Endothelial cell of umbilical vein (primary cell): Measurements from ENCODE around the gene CCSER1. TPM values are rescaled to one million over a fixed set of nuclear protein-coding genes. Genes with fewer than 3 reads are reported as not detected.

Source experiments
- BruUV-seq: library from RNA; stranded (reverse); fragments of 400-500 nt; replicated peaks from 2 replicates; lab custom pipeline; 2021; lab: Mats Ljungman, UMichigan
- CTCF ChIA-PET: fragments of 300-600, 350-600 bp; sonication (Branson Sonifier 250); formaldehyde crosslinking; loops from one replicate; lab custom pipeline; 2021; ENCODE audit warnings: antibody characterized with exemption, inconsistent platforms; lab: Charles Lee
- POLR2A ChIA-PET: fragments of 300-600, 350-600 bp; sonication (Branson Sonifier 250); formaldehyde crosslinking; loops from one replicate; lab custom pipeline; 2021; ENCODE audit warnings: antibody characterized with exemption, inconsistent platforms; lab: Charles Lee
- DNase-seq: peaks from one replicate; pipeline ENCODE4 v3.0.0-alpha.2; 2011; ENCODE audit warnings: low read depth, low spot score
- FAIRE-seq: peaks from 2 replicates; lab custom pipeline; 2011; peaks lifted over from hg19 to GRCh38; lab: Jason Lieb, UNC
- H2AFZ ChIP-seq: 2 replicates; pipeline ENCODE4 v1.6.0; 2012; ENCODE audit warnings: low read depth, low read length, control low read depth, inconsistent platforms
- H3K27ac ChIP-seq: 2 replicates; pipeline ENCODE4 v1.5.1; 2011; ENCODE audit warnings: low read depth, mild to moderate bottlenecking, control low read depth, low read length, moderate library complexity; ENCODE audit not compliant: insufficient read depth
- H3K27me3 ChIP-seq, 2 experiments: 2 replicates each; pipeline versions ENCODE4 v1.6.0 to v1.6.1; 2011; ENCODE audit warnings: low read length in 2 of 2, mixed read lengths in 1 of 2; ENCODE audit not compliant: control insufficient read depth in 2 of 2, insufficient read depth in 2 of 2
- H3K36me3 ChIP-seq, 2 experiments: 2 replicates in 1 of 2; 3 replicates in 1 of 2; pipeline ENCODE4 v1.5.1; 2011; ENCODE audit warnings: low read length in 2 of 2, mild to moderate bottlenecking in 1 of 2, moderate library complexity in 1 of 2; ENCODE audit not compliant: control insufficient read depth in 2 of 2, insufficient read depth in 2 of 2; ENCODE audit errors: extremely low read depth in 1 of 2
- H3K4me1 ChIP-seq: 3 replicates; pipeline ENCODE4 v1.5.1; 2011; ENCODE audit warnings: mild to moderate bottlenecking, low read length; ENCODE audit not compliant: control insufficient read depth, insufficient read depth; ENCODE audit errors: extremely low read depth
- H3K4me2 ChIP-seq: 2 replicates; pipeline ENCODE4 v1.6.1; 2011; ENCODE audit warnings: low read length, control low read depth, mixed read lengths; ENCODE audit not compliant: insufficient read depth
- H3K4me3 ChIP-seq, 3 experiments: fragments of 200-600 bp in 1 of 3; sonication (generic), shearing (Covaris generic) in 1 of 3; replicated peaks in 1 of 3; 2 replicates each; pipeline ENCODE4 v1.5.1; 2011 to 2016; ENCODE audit warnings: control low read depth in 3 of 3, low read length in 3 of 3, mild to moderate bottlenecking in 2 of 3, inconsistent platforms in 1 of 3, low read depth in 1 of 3, moderate library complexity in 1 of 3; ENCODE audit not compliant: insufficient read depth in 1 of 3
- H3K79me2 ChIP-seq: 2 replicates; pipeline ENCODE4 v1.6.0; 2012; ENCODE audit warnings: low read length, inconsistent platforms; ENCODE audit not compliant: control insufficient read depth, insufficient read depth
- H3K9ac ChIP-seq: replicated peaks from 2 replicates; pipeline ENCODE3; 2011; ENCODE audit warnings: low read length, control low read depth; ENCODE audit not compliant: insufficient read depth; ENCODE audit errors: extremely low read depth
- H3K9me1 ChIP-seq: replicated peaks from 3 replicates; pipeline ENCODE4 v1.6.0; 2011; ENCODE audit warnings: mild to moderate bottlenecking, low read length; ENCODE audit not compliant: control insufficient read depth, insufficient read depth; ENCODE audit errors: extremely low read depth
- H3K9me3 ChIP-seq: replicated peaks from 2 replicates; pipeline ENCODE4 v1.5.1; 2012; ENCODE audit warnings: low read length, inconsistent platforms; ENCODE audit not compliant: control insufficient read depth, insufficient read depth
- H4K20me1 ChIP-seq: replicated peaks from 2 replicates; pipeline ENCODE3; 2011; ENCODE audit warnings: mild to moderate bottlenecking, low read length; ENCODE audit not compliant: control insufficient read depth, insufficient read depth; ENCODE audit errors: extremely low read depth
- FOS ChIP-seq: IDR thresholded peaks from 2 replicates; pipeline ENCODE4 v1.6.1; 2011; ENCODE audit warnings: mild to moderate bottlenecking, low read length, moderate library complexity, borderline replicate concordance; ENCODE audit not compliant: insufficient read depth
- GATA2 ChIP-seq: IDR thresholded peaks from 2 replicates; pipeline ENCODE4 v1.7.0; 2011; ENCODE audit warnings: low read depth, mild to moderate bottlenecking, moderate library complexity, mixed read lengths, low read length; ENCODE audit not compliant: insufficient read length, insufficient read depth
- JUN ChIP-seq: IDR thresholded peaks from 2 replicates; pipeline ENCODE4 v1.6.1; 2011; ENCODE audit warnings: borderline replicate concordance, low read depth; ENCODE audit not compliant: insufficient read length, insufficient read depth
- POLR2A ChIP-seq: IDR thresholded peaks from 2 replicates; pipeline ENCODE4 v1.6.1; 2012; ENCODE audit warnings: low read depth, mild to moderate bottlenecking, control low read depth, low read length
- POLR2AphosphoS5 ChIP-seq: IDR thresholded peaks from 2 replicates; pipeline ENCODE4 v1.6.1; 2012; ENCODE audit warnings: low read depth, mild to moderate bottlenecking, control low read depth, low read length, moderate library complexity; ENCODE audit not compliant: insufficient read depth
- dilution Hi-C: fragments of 300-500 bp; cut with MboI; formaldehyde crosslinking; loops from one replicate; pipeline ENCODE4 v1.15.0; 2019; ENCODE audit warnings: low sequenced_read_pairs; ENCODE audit not compliant: extremely low pct_ligation_motif_present
- intact Hi-C: fragments of 100-400 bp; cut with micrococcal nuclease; formaldehyde crosslinking; loops from one replicate; pipeline ENCODE4 v1.10.0; 2022
- polyA plus RNA-seq, 4 experiments: library from polyadenylated mRNA; depleted of rRNA in 3 of 4; stranded (reverse) in 3 of 4; unstranded in 1 of 4; fragments of >200 nt; gene quantifications; 2 replicates each; pipeline versions ENCODE4 v1.2.1 to v1.2.3, GENCODE V29; 2011 to 2012; ENCODE audit warnings: missing spikeins in 1 of 4
- total RNA-seq: library from RNA; stranded (reverse); gene quantifications from 2 replicates; pipeline ENCODE4 v1.2.3, GENCODE V29; 2021
- TF ChIP-seq, protein P1 (sequence below), 2 donors: IDR thresholded peaks; 1 replicate in 1 of 2; 2 replicates in 1 of 2; pipeline ENCODE4 v1.5.1; 2011; ENCODE audit warnings: low read length in 2 of 2, mild to moderate bottlenecking in 2 of 2, moderate library complexity in 2 of 2, control low read depth in 1 of 2, inconsistent platforms in 1 of 2, low read depth in 1 of 2; ENCODE audit not compliant: insufficient read depth in 1 of 2; ENCODE audit errors: extremely low read depth in 1 of 2

CCSER1 gene
- total and polyA plus RNA-seq, 2 donors (not counting 3 experiments of a cell fraction or from before 2014, with no cell fraction given) = 0.11 to 1.8 TPM

DNA sequence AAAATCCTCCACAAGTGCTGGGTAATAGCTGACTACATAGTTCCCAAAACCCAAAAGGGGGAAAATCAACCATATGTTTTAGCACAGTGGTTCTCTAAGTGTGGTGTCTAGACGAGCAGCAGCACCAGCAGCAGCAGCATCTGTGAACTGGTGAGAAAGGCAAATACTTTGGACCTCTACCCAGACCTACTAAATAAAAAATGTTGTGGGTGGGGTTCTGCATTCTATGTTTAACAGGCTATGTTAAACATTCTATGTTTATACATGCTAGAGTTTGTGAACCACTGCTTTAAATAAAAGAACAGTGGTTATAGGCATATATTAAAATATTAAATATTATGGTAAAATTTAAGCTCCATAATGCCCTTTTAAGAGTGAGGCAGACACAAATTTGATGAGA lies 1171.6 kb downstream of the CCSER1 start:
- Histone ChIP-seq H3K36me3 (no peaks in the 10 kb centered on the region), H3K9me3 (no peaks in the 10 kb centered on the region), H3K27me3 (no peaks in the 10 kb centered on the region), H2AFZ (no peak overlapping the region), H3K9me1 (no peaks in the 10 kb centered on the region), H4K20me1 (no peaks in the 10 kb centered on the region), H3K9ac (no peak overlapping the region), H3K4me1 (no peaks in the 10 kb centered on the region), H3K4me2 (no peak overlapping the region), H3K4me3 (no peak overlapping the region), H3K79me2 (no peaks in the 10 kb centered on the region), H3K27ac (no peak overlapping the region)
- ChIA-PET CTCF (no interaction called here), POLR2A (no interaction called here)
- intact Hi-C loops = no loop called here
- FAIRE-seq (no peak), DNase-seq (no peak)
- dilution Hi-C loops = no loop called here
- no TSS peak for BruUV-seq
- no peak for TF ChIP-seq GATA2
- no peak for TF ChIP-seq JUN
- no peak for TF ChIP-seq POLR2A
- no peak for TF ChIP-seq POLR2AphosphoS5

DNA sequence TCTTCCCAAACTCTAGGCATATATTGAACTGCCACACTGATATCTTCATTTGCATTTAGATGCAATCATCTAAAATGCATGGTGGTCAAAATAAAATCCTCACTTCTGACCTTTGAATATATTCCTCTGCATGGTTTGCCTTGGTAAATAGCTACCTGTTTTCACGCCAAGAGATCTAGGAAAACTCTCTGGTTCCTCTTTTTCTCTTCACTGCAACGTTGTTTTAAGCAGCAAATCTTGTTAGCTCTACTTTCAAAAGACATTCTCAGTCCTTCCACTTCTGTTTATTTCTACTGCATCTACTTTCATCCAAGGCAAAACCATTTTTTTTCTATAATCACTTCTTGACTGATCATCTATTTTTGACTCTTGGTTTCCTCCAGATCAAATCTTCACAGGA lies 1174.9 kb downstream of the CCSER1 start:
- ChIA-PET CTCF (no interaction called here), POLR2A (no interaction called here)
- H3K9ac ChIP-seq = no peak overlapping the region
- H3K36me3 ChIP-seq = no peaks in the 10 kb centered on the region
- H3K4me1 ChIP-seq = no peaks in the 10 kb centered on the region
- H3K27ac ChIP-seq = no peak overlapping the region
- H3K79me2 ChIP-seq = no peaks in the 10 kb centered on the region
- no peak overlapping the region for H2AFZ ChIP-seq
- no peaks in the 10 kb centered on the region for H3K9me3 ChIP-seq
- H3K4me3 ChIP-seq = no peak overlapping the region
- intact Hi-C loops (no loop called here), dilution Hi-C loops (no loop called here)
- DNase-seq (no peak), FAIRE-seq (no peak)
- no peaks in the 10 kb centered on the region for H3K9me1 ChIP-seq
- H3K4me2 ChIP-seq = no peak overlapping the region
- no TSS peak for BruUV-seq
- no peaks in the 10 kb centered on the region for H4K20me1 ChIP-seq
- no peaks in the 10 kb centered on the region for H3K27me3 ChIP-seq
- TF ChIP-seq, protein P1, sequence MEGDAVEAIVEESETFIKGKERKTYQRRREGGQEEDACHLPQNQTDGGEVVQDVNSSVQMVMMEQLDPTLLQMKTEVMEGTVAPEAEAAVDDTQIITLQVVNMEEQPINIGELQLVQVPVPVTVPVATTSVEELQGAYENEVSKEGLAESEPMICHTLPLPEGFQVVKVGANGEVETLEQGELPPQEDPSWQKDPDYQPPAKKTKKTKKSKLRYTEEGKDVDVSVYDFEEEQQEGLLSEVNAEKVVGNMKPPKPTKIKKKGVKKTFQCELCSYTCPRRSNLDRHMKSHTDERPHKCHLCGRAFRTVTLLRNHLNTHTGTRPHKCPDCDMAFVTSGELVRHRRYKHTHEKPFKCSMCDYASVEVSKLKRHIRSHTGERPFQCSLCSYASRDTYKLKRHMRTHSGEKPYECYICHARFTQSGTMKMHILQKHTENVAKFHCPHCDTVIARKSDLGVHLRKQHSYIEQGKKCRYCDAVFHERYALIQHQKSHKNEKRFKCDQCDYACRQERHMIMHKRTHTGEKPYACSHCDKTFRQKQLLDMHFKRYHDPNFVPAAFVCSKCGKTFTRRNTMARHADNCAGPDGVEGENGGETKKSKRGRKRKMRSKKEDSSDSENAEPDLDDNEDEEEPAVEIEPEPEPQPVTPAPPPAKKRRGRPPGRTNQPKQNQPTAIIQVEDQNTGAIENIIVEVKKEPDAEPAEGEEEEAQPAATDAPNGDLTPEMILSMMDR (IDR thresholded peaks at IDR 0.05; ENCODE audit: extremely low read depth in 1 of 2, insufficient read depth in 1 of 2, low read depth in 1 of 2, low read length in 2 of 2) = no peak
- no peak for TF ChIP-seq POLR2A
- TF ChIP-seq FOS = no peak
